ENCODE data around the gene UGT1A3.

GRCh38 chr2:233712611-233713261 lies 16.1 kb upstream of the UGT1A3 start, which contains the start of gene UGT1A5:
- TF ChIP-seq TAF1 (IDR thresholded peaks at IDR 0.05; ENCODE audit: borderline replicate concordance, insufficient read depth, low read length) = no peak
- no peak for TF ChIP-seq POLR2AphosphoS5 (IDR thresholded peaks at IDR 0.05; ENCODE audit: low read depth, low read length)
